GM21423 (cell line): ENCODE results near the gene PPP1R37.

ENCODE experiments used
- ATAC-seq: cut with Tn5 transposase; IDR thresholded peaks from one replicate; pipeline ENCODE4 v1.9.1; 2021; ENCODE audit warnings: mild to moderate bottlenecking, moderate library complexity; ENCODE audit not compliant: unreplicated experiment

The PPP1R37 gene

DNA sequence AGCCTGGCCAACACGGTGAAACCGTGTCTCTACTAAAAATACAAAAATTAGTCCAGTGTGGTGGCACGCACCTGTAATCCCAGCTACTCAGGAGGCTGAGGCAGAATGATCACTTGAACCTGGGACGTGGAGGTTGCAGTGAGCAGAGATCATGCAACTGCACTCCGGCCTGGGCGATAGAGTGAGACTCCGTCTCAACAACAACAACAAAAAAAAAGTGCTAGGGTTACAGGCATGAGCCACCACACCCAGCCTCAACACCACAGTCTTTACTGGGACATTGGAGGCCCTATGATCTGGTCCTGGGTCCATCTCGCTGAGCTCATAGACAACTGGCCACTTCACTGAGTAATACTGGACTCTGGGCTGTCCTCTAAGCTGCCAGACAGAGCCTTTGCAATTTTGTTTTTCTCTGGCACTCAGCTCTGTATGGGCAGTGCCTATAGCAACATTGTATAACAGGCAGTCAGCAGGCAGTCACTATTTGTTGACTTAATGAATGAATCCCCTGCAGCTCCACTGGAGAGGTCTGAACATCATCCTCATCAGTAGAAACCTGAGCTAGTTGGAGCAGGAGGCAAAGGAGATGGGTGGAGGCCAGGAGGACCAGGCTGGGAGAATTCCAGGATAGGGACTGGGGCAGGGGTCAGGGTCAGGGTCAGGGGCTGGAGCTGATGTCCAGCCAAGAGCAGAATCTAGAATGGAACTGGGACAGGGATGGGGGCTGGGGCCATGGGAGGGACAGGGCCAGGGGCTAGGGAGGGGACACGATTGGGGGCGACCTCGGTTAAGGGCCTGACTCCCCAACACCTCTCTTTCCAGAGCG, 93.7 kb downstream of the PPP1R37 start:
- ATAC-seq: no peak

DNA sequence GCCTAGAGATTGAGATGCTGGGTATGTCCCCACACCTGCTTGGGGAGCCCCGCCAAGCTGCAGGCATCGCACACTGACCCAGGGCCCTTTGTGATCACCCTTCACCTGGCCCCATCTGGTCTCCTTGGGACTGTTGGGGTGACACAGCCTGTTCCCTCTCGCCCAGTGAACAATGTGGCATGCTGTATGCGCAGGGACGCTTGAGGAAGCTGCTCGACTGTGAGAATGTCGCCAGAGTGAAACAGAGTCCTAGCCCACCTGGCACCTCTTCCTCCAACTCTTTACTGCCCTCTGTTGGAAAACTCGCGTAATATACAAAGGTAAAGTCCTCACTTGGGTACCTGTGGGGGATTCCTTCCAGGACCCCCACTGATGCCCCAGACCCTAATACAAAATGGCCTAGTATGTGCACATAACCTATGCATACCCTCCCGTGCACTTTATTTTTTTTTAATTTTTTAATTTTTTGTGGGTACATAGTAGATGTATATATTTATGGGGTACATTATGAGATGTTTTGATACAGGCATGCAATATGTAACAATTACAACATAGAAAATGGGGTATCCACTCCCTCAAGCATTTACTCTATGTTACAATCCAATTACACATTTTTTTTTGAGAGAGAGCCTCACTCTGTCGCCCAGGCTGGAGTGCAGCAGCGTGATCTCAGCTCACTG, 94.6 kb downstream of the PPP1R37 start:
- no peak for ATAC-seq

DNA sequence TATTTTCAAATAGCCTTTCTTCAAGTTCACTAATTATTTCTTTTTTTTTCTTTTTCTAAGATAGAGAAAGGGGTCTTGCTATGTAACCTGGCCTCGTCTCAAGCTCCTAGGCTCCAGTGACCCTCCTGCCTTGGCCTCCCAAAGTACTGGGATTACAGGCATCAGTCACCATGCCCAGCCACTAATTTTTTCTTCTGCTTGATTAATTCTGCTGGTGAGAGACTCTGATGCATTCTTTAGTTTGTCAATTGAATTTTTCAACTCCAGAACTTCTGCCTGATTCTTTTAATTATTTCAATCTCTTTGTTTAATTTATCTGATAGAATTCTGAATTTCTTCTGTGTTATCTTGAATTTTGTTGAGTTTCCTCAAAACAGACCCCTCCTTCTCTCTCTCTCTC, 97.0 kb downstream of the PPP1R37 start:
- no peak for ATAC-seq

DNA sequence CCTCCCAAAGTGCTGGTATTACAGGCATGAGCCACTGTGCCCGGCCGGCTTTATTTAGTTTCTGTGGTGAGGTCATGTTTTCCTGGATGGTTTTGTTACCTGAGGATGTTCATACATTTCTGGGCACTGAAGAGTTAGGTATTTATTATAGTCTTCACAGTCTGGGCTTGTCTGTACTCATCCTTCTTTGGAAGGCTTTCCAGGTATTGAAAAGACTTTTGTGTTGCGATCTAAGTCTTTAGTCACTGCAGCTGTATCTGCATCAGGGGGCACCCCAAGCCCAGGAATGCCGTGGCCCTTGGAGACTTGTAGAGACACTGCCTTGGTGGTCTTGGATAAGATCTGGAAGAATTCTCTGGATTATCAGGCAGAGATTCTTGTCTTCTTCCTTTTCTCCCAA, 98.4 kb downstream of the PPP1R37 start:
- ATAC-seq: no peak

DNA sequence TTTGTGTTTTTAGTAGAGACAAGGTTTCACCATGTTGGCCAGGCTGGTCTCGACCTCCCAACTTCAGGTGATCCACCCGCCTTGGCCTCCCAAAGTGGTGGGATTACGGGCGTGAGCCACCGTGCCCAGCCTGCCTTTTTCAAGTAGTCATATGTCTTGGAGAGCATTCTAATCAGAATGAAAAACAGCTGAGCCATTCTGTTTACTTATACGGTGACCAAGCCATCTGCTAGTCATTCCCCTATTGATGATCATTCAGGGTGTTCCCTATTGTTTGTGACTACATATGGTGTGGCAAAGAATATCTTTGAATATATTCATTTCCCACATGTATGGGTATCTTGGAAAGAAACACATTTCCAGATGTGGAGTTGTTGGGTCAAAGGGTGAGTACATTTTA, 102.8 kb downstream of the PPP1R37 start:
- no peak for ATAC-seq
